ENCODE measurements around the gene SVBP.
A peak's percentile ranks its signal among the peaks of the same experiment; 100 is the strongest.

Gene SVBP

GRCh38 chr1:42797979-42798378, 19.2 kb downstream of the SVBP start:
- no peak for DNase-seq

- no peak for DNase-seq
These were observed 19.8 kb downstream of the SVBP start for GRCh38 chr1:42797414-42797813.

- DNase-seq: no peak
These were observed 23.4 kb downstream of the SVBP start for GRCh38 chr1:42793824-42794223.

GRCh38 chr1:42788021-42788420, 29.2 kb downstream of the SVBP start:
- no peak for DNase-seq

- DNase-seq: no peak
These were observed 31.1 kb downstream of the SVBP start for GRCh38 chr1:42786097-42786496.

GRCh38 chr1:42784946-42785693, 32.1 kb downstream of the SVBP start, which contains the start of gene TMEM269:
TMEM269 (plus strand) TSS chr1:42784991; CDS start chr1:42789894, 4,903 bp downstream.
- DNase-seq: peak; percentile 50 to 64

GRCh38 chr1:42784547-42784945, 32.7 kb downstream of the SVBP start:
- DNase-seq: no peak

- DNase-seq: no peak
These were observed 34.1 kb downstream of the SVBP start for GRCh38 chr1:42783092-42783491.

GRCh38 chr1:42780176-42780575, 37.0 kb downstream of the SVBP start:
- no peak for DNase-seq

GRCh38 chr1:42779725-42780124, 37.5 kb downstream of the SVBP start:
- no peak for DNase-seq

- peak in 1 of 2 experiments; percentile 38 for DNase-seq
These were observed 39.3 kb downstream of the SVBP start for GRCh38 chr1:42777852-42778251.

- DNase-seq: no peak
These were observed 40.7 kb downstream of the SVBP start for GRCh38 chr1:42776502-42776901.

GRCh38 chr1:42774928-42775526, 42.2 kb downstream of the SVBP start:
- no peak for DNase-seq

GRCh38 chr1:42773420-42773819, 43.8 kb downstream of the SVBP start:
- no peak for DNase-seq

- no peak for DNase-seq
These were observed 47.4 kb downstream of the SVBP start for GRCh38 chr1:42769811-42770210.

GRCh38 chr1:42768172-42768571, 49.0 kb downstream of the SVBP start:
- no peak for DNase-seq

GRCh38 chr1:42767510-42768000, 49.6 kb downstream of the SVBP start:
- DNase-seq: no peak

GRCh38 chr1:42766741-42767509, 50.3 kb downstream of the SVBP start, which contains the start of the genes C1orf50 and P3H1:
C1orf50 (plus strand) TSS chr1:42767249; CDS start chr1:42767312, 63 bp downstream.
P3H1 (minus strand) TSS chr1:42767028; CDS start chr1:42766971, 57 bp downstream.
- DNase-seq: peak; percentile 99 to 100

GRCh38 chr1:42765832-42766740, 51.1 kb downstream of the SVBP start:
- peak; percentile 72 to 78 for DNase-seq

- no peak for DNase-seq
These were observed 51.9 kb downstream of the SVBP start for GRCh38 chr1:42765269-42765668.

- no peak for DNase-seq
These were observed 54.9 kb downstream of the SVBP start for GRCh38 chr1:42762269-42762668.

- DNase-seq: no peak
These were observed 55.6 kb downstream of the SVBP start for GRCh38 chr1:42761567-42761966.

Data from activated T-cell treated with anti-CD3 and anti-CD28 coated beads, Interleukin-2, amount 50 U/mL, for 48 hours (primary cell).